MM.1S (cell line): Measurements from ENCODE around the gene SRI.

Experiments
- CTCF ChIP-seq: fragments of 300-600 bp; sonication (generic); IDR thresholded peaks from 2 replicates; pipeline ENCODE4 v1.5.1; 2016; ENCODE audit warnings: antibody characterized with exemption, low read length, mixed read lengths
- EZH2phosphoT487 ChIP-seq: fragments of 300-600 bp; sonication (generic); IDR thresholded peaks from 2 replicates; pipeline ENCODE4 v1.6.1; 2018; ENCODE audit warnings: antibody characterized with exemption, low read length

DNA sequence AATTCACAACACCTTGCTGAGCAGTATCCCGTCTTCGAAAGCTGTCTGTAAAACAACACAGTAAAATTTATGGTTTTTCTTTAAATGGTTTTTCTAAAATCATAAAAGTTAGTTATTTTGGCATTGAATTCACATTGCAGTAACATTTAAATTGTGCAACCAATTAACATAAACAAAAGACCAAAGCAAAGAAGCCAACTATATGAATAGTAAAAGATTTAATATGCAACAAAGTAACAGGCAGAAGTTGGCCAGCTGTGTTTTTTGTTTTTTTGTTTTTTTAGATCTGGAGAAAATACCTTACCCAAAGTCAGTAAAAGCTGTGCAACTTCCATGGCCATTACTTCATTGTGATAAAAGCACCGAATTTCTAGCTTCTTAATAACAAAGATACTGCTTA, 11.3 kb downstream of the SRI start:
- TF ChIP-seq CTCF (no peak), EZH2phosphoT487 (no peak)
